Endothelial cell (in vitro differentiated cells): ENCODE measurements around the gene FYCO1. TPM values are rescaled to one million over a fixed set of nuclear protein-coding genes. Genes with fewer than 3 reads are reported as not detected.

ENCODE experiments used
- DNase-seq: peaks from one replicate; pipeline ENCODE4 v3.0.0; 2021; ENCODE audit warnings: low spot score
- H3K27ac Mint-ChIP-seq: one replicate; pipeline ENCODE4 v1.8.0; 2021; ENCODE audit warnings: mixed read lengths, inconsistent platforms; ENCODE audit not compliant: unreplicated experiment
- H3K27me3 Mint-ChIP-seq: one replicate; pipeline ENCODE4 v1.8.0; 2021; ENCODE audit warnings: mild to moderate bottlenecking, moderate library complexity, mixed read lengths, inconsistent platforms; ENCODE audit not compliant: unreplicated experiment
- H3K36me3 Mint-ChIP-seq: one replicate; pipeline ENCODE4 v1.8.0; 2021; ENCODE audit warnings: mild to moderate bottlenecking, low read depth, mixed read lengths, inconsistent platforms; ENCODE audit not compliant: unreplicated experiment
- H3K4me1 Mint-ChIP-seq: one replicate; pipeline ENCODE4 v1.8.0; 2021; ENCODE audit warnings: mild to moderate bottlenecking, mixed read lengths, inconsistent platforms; ENCODE audit not compliant: unreplicated experiment
- H3K4me3 Mint-ChIP-seq: one replicate; pipeline ENCODE4 v1.8.0; 2021; ENCODE audit warnings: mild to moderate bottlenecking, mixed read lengths, inconsistent platforms; ENCODE audit not compliant: unreplicated experiment
- H3K9me3 Mint-ChIP-seq: one replicate; pipeline ENCODE4 v1.8.0; 2021; ENCODE audit warnings: mixed read lengths, inconsistent platforms; ENCODE audit not compliant: unreplicated experiment
- total RNA-seq: library from RNA; stranded (reverse); fragmentation: NEBNext Ultra II Directional; extraction: Animal tissue kit (Norgen Biotek cat#: 25700); gene quantifications from one replicate; pipeline ENCODE4 v1.2.1, GENCODE V29; 2021; ENCODE audit not compliant: unreplicated experiment
- TF ChIP-seq, protein P1 (sequence below): fragments of 200-600 bp; sonication (generic); IDR thresholded peaks from one replicate; pipeline ENCODE4 v1.5.0; 2021; ENCODE audit warnings: antibody characterized with exemption; ENCODE audit not compliant: unreplicated experiment

FYCO1 gene
- total RNA-seq, 1 donor from 2014 or later: 13.8 TPM

- DNase-seq: no peak
- peaks cover under 1% of the 10 kb centered on the region for H3K27me3 Mint-ChIP-seq
- peaks cover 8% of the 10 kb centered on the region for H3K4me1 Mint-ChIP-seq
- no peak overlapping the region for H3K27ac Mint-ChIP-seq
- no peaks in the 10 kb centered on the region for H3K9me3 Mint-ChIP-seq
- TF ChIP-seq, protein P1, sequence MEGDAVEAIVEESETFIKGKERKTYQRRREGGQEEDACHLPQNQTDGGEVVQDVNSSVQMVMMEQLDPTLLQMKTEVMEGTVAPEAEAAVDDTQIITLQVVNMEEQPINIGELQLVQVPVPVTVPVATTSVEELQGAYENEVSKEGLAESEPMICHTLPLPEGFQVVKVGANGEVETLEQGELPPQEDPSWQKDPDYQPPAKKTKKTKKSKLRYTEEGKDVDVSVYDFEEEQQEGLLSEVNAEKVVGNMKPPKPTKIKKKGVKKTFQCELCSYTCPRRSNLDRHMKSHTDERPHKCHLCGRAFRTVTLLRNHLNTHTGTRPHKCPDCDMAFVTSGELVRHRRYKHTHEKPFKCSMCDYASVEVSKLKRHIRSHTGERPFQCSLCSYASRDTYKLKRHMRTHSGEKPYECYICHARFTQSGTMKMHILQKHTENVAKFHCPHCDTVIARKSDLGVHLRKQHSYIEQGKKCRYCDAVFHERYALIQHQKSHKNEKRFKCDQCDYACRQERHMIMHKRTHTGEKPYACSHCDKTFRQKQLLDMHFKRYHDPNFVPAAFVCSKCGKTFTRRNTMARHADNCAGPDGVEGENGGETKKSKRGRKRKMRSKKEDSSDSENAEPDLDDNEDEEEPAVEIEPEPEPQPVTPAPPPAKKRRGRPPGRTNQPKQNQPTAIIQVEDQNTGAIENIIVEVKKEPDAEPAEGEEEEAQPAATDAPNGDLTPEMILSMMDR: no peak
- no peak overlapping the region for H3K4me3 Mint-ChIP-seq
- peaks cover 62% of the 10 kb centered on the region for H3K36me3 Mint-ChIP-seq
Observed at GRCh38 chr3:45957586-45957985, 38.0 kb downstream of the FYCO1 start.

DNA sequence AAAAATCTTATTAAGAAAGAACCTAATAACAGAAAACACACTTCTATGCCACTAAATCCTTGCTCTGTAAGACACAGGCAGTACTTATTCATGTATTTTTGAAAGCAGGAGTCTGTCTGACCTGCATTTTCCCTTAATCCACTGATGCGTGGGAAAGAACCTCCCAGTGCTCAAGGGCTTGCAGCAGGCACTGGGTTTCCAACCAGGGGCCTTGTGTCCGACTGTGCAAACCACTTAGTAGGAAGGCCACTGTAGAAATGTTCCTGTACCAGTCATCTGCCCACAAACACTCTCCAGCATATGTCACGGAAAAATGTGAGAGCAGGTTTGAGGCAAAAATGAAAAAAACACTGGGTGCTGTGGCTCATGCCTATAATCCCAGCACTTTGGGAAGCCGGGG lies 39.9 kb downstream of the FYCO1 start:
- Mint-ChIP-seq H3K27me3 (peaks cover 1% of the 10 kb centered on the region), H3K9me3 (no peaks in the 10 kb centered on the region)

DNA sequence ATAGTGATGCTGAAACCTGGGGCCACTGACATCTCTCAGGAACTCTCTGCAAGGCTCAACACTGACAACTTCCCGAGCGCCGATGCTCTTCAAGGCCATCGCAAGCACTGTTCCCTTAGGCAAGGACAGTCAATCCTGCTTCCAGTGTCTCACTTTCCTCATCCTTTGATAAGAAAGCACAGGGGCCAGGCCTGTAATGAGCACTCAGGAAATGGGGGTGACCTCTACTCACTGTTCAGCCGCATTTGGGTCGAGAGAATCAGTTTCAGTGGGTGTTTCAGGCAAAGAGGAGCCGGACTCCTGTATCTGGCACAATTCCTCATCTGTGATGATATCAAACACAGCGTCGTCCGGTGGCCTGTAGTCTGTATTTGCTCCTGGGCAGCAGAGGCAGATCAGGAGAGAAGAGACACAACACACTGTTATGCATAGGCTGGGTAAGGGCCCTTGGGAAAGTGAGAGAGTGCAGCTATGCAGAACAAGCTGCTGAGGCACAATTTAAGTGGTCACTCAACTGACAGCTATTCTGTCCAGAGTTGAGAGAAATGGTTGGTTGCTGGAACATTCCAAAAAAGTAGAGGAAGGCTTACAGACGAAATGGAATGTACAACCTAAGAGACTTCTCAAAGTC lies 40.5 kb downstream of the FYCO1 start:
- Mint-ChIP-seq H3K9me3 (no peaks in the 10 kb centered on the region), H3K4me1 (peaks cover 12% of the 10 kb centered on the region), H3K27me3 (peaks cover 1% of the 10 kb centered on the region), H3K27ac (no peak overlapping the region), H3K4me3 (no peak overlapping the region), H3K36me3 (peaks cover 52% of the 10 kb centered on the region)
- TF ChIP-seq, protein P1: no peak
- no peak for DNase-seq

More for the DNA sequence above, 39.9 kb downstream of the FYCO1 start:
- TF ChIP-seq, protein P1: no peak
- no peak for DNase-seq
- Mint-ChIP-seq H3K27ac (no peak overlapping the region), H3K4me1 (peaks cover 12% of the 10 kb centered on the region), H3K36me3 (peaks cover 53% of the 10 kb centered on the region), H3K4me3 (no peak overlapping the region)

GRCh38 chr3:45954306-45954705 lies 41.3 kb downstream of the FYCO1 start:
- Mint-ChIP-seq H3K27me3 (peaks cover 1% of the 10 kb centered on the region), H3K9me3 (no peaks in the 10 kb centered on the region), H3K36me3 (peaks cover 46% of the 10 kb centered on the region), H3K27ac (no peak overlapping the region), H3K4me1 (peaks cover 12% of the 10 kb centered on the region), H3K4me3 (no peak overlapping the region)
- no peak for DNase-seq
- TF ChIP-seq, protein P1: no peak

GRCh38 chr3:45953536-45953935 lies 42.1 kb downstream of the FYCO1 start:
- DNase-seq: no peak
- peaks cover 12% of the 10 kb centered on the region for H3K4me1 Mint-ChIP-seq
- H3K4me3 Mint-ChIP-seq: no peak overlapping the region
- no peak overlapping the region for H3K27ac Mint-ChIP-seq
- peaks cover 1% of the 10 kb centered on the region for H3K27me3 Mint-ChIP-seq
- peaks cover 41% of the 10 kb centered on the region for H3K36me3 Mint-ChIP-seq
- no peaks in the 10 kb centered on the region for H3K9me3 Mint-ChIP-seq
- TF ChIP-seq, protein P1: no peak
